GM19240 (cell line): ENCODE measurements around the gene RASAL2.
A peak's percentile ranks its signal among the peaks of the same experiment; 100 is the strongest.
"Not testable (repeated sequence)": the region's sequence is repeated elsewhere in the genome, so short reads cannot be mapped to it uniquely, and the experiment has no call there.

Experiments used
- DNase-seq: peaks from one replicate; pipeline ENCODE4 v3.0.0; 2011; ENCODE audit warnings: low spot score; ENCODE audit not compliant: insufficient read length

The RASAL2 gene

DNA sequence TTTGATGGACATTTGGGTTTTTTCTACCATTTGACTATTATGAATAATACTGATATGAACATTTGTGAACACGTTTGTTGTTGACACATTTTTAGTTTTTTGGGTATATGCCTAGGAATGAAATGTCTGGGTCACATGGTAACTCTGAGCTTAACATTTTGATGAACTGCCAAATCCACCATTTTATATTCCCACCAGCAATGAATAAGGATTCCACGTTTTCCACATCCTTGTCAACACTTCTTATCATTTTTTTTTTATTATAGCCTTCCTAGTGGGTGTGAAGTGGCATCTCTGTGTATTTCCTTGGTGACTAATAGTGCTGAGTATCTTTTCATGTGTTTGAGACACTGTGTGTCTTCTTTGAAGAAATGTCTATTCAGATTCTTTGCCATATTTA lies 67.6 kb downstream of the RASAL2 start:
- DNase-seq, result no peak

DNA sequence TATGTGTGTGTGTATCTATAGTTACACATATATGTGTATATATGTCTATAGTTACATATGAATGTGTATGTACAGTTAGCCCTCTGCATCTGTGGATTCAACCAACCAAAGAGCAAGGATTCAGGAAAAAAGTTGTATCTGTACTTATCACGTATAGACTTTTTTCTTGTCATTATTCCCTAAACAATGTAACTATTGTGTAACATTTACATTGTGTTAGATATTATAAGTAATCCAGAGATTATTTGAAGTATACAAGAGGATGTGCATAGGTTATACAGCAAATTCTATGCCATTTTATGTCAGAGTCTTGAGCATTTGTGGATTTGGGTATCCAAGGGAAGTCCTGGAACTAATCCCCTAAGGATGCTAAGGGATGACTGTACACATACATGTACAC lies 71.3 kb downstream of the RASAL2 start:
- DNase-seq, result no peak

- DNase-seq, result no peak
Measured at GRCh38 chr1:178166429-178167024, 72.6 kb downstream of the RASAL2 start.

- DNase-seq, result no peak
Measured at GRCh38 chr1:178168536-178168935, 74.6 kb downstream of the RASAL2 start.

- DNase-seq, result no peak
Measured at GRCh38 chr1:178169649-178170048, 75.7 kb downstream of the RASAL2 start.

- DNase-seq, result no peak
Measured at GRCh38 chr1:178172939-178173338, 79.0 kb downstream of the RASAL2 start.

DNA sequence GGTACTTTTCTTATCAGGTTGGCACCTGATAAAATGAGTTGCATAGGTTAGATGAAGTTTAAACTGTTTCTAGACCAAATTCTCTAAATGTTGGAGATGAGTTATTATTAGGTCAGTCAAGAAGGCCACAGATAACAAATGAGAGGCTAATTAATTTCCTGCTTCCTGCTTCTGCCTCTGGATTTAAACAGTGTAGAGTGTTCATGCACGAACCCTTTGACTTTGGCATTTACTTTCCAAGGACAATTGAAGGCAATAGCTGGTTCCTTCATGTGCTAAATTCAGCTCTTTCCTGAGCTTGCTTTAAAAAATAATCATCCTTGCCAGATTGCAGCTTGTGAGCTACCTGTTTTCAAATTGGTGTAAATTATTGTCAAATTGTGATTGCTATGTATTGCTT lies 80.6 kb downstream of the RASAL2 start:
- no peak for DNase-seq

DNA sequence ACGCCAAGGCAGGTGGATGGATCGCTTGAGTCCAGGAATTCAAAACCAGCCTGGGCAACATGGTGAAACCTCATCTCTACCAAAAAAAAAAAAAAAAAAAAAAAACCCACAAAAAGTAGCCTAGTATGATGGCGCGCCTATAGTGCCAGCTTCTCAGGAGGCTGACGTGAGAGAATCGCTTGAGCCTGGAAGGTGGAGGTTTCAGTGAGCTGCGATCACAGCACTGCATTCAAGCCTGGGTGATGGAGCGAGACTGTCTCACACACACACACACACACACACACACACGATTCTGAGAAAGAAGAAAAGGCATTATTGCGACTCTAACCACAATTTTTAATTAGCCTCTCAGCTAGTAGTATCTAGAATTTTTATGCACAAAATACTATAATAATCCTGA lies 86.5 kb downstream of the RASAL2 start:
- no peak for DNase-seq

GRCh38 chr1:178183796-178184195 lies 89.9 kb downstream of the RASAL2 start:
- no peak for DNase-seq

DNA sequence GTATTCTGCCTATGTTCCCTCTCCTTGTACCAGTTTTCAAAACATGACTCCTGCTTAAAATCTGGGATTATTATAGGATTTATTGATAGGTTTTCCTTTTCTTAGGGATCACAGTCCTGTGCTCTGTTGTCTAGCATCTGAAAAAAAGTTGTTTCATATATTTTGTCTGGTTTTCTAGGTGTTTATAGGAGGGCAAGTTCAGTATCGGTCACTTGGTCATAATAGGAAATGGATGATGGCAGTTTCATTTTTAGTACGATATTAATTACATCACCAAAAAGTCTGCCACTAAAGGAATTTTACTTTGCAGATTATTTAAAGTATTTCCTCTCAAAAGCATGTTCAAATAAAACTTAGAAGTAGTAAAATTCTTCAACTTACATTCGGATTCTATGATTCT lies 94.4 kb downstream of the RASAL2 start:
- no peak for DNase-seq

DNA sequence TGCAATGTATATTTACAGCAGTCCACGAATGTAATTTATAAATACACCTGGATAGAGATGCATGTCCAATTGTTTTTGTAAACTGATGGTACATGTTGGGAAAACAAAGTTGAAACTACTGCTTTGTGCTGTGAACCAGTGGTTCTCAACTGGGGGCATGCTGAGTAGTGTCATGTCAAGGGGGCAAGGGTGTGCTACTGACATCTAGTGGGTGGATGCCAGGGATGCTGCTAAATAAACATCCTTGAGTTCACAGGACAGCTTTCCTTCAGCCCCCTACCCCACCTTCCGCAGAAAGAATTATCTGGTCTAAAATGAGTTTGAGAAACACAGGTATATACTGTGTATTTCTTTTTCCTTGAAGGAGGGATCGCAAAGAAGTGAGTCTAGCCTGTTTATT lies 95.9 kb downstream of the RASAL2 start:
- DNase-seq, result peak; percentile 14

- no peak for DNase-seq
Measured at GRCh38 chr1:178190881-178191280, 97.0 kb downstream of the RASAL2 start.

- DNase-seq, result no peak
Measured at GRCh38 chr1:178192686-178193085, 98.8 kb downstream of the RASAL2 start.

DNA sequence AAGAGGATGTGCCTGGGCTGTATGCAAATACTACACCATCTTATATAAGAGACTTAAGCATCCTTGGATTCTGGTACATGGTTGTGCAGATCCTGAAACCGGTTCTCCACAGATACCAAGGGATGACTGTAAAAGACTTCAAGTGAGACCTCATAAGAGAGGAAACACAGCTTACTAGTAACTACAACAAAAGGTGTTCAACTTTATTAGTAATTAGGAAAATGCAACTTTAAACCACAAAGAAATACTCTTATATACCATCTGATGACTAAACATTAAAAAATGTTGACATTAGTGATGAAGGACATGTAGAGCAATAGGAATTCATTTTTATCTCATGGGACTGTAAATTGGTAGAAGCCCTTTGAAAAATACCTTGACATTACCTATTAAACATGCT lies 102.7 kb downstream of the RASAL2 start:
- DNase-seq, result no peak

DNA sequence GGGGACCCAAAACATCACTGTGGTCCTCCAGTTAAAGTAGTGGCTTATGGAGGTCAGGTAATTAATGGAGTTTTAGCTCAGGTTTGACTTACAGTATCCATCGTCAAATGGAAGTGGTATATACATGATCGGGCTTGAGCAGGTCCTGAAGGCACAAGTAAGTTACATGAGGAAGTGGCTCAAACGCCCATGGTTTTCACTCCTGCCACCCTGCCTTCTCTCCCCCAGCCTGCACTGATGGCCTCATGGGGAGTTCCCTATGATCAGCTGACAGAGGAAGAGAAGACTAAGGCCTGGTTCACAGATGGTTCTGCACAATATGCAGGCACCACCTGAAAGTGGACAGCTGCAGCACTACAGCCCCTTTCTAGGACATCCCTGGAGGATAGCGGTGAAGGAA lies 108.2 kb downstream of the RASAL2 start:
- not testable (repeated sequence) for DNase-seq

- not testable (repeated sequence) for DNase-seq
Measured at GRCh38 chr1:178202546-178202945, 108.6 kb downstream of the RASAL2 start.

DNA sequence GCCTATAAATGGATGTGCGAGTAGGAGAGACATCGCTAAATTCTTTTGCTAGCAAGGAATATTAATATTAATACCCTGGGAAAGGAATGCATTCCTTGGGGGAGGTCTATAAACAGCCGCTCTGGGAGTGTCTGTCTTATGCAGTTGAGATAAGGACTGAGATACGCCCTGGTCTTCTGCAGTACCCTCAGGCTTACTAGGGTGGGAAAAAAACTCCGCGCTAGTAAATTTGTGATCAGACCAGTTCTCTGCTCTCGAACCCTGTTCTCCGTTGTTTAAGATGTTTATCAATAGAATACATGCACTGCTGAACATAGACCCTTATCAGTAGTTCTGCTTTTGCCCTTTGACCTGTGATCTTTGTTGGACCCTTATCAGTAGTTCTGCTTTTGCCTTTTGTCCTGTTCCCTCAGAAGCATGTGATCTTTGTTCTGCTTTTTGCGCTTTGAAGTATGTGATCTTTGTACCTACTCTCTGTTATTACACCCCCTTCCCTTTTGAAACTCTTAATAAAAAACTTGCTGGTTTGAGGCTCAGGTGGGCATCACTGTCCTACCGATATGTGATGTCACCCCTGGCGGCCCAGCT lies 114.5 kb downstream of the RASAL2 start:
- not testable (repeated sequence) for DNase-seq

GRCh38 chr1:178209935-178210334 lies 116.0 kb downstream of the RASAL2 start:
- DNase-seq, result no peak

DNA sequence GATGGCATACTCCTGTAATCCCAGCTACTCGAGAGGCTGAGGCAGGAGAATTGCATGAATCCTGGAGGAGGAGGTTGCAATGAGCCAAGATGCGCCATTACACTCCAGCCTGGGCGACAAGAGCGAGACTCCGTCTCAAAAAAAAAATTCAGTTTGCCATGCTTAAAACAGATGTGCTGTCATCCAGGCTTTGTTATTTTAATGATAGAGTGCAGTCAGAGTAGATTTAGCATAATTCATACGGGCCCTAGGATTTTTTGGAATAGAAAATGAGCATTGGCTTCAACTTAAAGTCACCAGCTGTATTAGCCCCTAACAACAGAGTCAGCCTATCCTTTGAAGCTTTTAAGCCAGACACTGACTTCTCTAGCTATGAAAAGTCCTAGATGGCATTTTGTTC lies 124.6 kb downstream of the RASAL2 start:
- DNase-seq, result no peak

- no peak for DNase-seq
Measured at GRCh38 chr1:178220094-178220493, 126.2 kb downstream of the RASAL2 start.

- no peak for DNase-seq
Measured at GRCh38 chr1:178223289-178223688, 129.4 kb downstream of the RASAL2 start.

- no peak for DNase-seq
Measured at GRCh38 chr1:178224358-178224757, 130.5 kb downstream of the RASAL2 start.

DNA sequence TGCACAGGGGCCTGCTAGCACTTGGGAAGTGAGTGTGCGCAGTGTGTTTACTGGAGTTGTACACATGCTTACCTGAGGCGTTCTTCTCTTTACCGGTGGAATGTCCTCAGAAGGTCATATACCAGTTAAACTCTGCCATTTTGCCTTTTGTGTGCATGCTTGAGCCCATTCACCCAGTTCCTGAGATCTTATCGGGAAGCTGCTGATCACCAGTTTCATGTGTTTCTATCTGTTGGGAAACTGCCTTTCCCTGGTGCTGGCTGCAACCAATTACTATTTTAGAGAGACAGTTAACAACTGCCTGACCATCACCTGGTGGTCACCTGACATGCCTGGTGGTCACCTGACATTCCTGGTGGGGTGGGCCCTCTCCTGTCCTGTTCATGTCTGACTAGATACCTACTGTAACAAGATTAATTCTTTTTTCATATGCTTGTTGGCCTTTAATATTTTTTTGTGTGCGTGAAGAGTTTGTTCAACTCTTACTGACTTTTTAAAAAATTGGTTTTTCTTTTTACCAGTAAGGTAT lies 137.0 kb downstream of the RASAL2 start:
- no peak for DNase-seq
